ENCODE results near the gene TTLL8.

DNA sequence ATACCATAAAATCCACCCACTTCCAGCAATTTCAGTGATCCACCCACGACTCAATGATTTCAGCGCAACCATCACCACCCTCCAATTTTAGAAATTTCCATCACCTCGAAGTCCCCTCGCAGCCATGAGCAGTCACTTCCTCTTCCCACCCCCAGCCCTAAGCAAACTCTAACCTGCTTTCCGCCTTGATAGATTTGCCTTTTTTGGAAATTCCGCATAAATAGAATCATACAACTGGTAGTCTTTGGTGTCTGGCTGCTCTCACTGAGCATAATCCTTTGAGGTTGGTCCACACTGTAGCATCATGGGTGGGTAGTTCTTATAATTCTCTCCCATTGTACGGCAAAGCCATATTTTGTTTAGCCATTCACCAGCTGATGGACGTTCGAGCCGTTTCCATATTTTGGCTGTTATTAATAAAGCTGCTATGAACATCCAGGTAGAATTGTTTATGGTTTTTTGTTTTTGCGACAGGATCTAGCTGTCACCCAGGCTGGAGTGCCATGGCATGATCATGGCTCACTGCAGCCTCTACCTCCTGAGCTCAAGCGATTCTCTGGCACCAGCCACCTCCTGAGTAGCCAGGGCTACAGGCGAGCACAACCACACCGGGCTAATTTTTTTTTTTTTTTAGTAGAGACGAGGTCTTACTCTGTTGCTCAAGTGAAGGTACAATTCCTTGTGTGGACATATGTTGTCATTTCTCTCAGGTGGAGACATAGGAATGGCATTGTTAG is 81.5 kb downstream of the TTLL8 start:
- no peak for TF ChIP-seq EZH2 (IDR thresholded peaks at IDR 0.05; ENCODE audit: low read length, unreplicated experiment)
- TF ChIP-seq, protein P1, sequence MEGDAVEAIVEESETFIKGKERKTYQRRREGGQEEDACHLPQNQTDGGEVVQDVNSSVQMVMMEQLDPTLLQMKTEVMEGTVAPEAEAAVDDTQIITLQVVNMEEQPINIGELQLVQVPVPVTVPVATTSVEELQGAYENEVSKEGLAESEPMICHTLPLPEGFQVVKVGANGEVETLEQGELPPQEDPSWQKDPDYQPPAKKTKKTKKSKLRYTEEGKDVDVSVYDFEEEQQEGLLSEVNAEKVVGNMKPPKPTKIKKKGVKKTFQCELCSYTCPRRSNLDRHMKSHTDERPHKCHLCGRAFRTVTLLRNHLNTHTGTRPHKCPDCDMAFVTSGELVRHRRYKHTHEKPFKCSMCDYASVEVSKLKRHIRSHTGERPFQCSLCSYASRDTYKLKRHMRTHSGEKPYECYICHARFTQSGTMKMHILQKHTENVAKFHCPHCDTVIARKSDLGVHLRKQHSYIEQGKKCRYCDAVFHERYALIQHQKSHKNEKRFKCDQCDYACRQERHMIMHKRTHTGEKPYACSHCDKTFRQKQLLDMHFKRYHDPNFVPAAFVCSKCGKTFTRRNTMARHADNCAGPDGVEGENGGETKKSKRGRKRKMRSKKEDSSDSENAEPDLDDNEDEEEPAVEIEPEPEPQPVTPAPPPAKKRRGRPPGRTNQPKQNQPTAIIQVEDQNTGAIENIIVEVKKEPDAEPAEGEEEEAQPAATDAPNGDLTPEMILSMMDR (conservative IDR thresholded peaks at IDR 0.05; ENCODE audit: low read depth, low read length) = no peak
- TF ChIP-seq EZH2phosphoT487 (IDR thresholded peaks at IDR 0.05; ENCODE audit: borderline replicate concordance, low read length) = no peak

All from PC-3 (cell line).